ENCODE results near the gene OR2F1.
"Not testable (repeated sequence)": the region's sequence is repeated elsewhere in the genome, so short reads cannot be mapped to it uniquely, and the experiment has no call there.

GRCh38 chr7:144010061-144010460, 55.4 kb downstream of the OR2F1 start:
- TF ChIP-seq CTCF, POLR2A (IDR thresholded peaks at IDR 0.05): not testable (repeated sequence)
